H1 (cell line): ENCODE measurements around the gene MAD2L1BP. TPM values are rescaled to one million over a fixed set of nuclear protein-coding genes. Genes with fewer than 3 reads are reported as not detected.

Experiments used
- CTCF ChIA-PET: fragments of 300-600 bp; sonication (Branson Sonifier 250); formaldehyde crosslinking; loops from one replicate; lab custom pipeline; 2021; ENCODE audit not compliant: partially characterized antibody; lab: Charles Lee
- POLR2A ChIA-PET: fragments of 300-600 bp; sonication (Branson Sonifier 250); formaldehyde crosslinking; loops from one replicate; lab custom pipeline; 2021; ENCODE audit warnings: inconsistent platforms; ENCODE audit not compliant: partially characterized antibody; lab: Charles Lee
- DNase-seq, 2 experiments: peaks; one replicate each; pipeline versions ENCODE4 v3.0.0 to v3.0.0-alpha.2; 2010 to 2022; ENCODE audit warnings: low spot score in 2 of 2, low read depth in 1 of 2, mixed read lengths in 1 of 2
- FAIRE-seq: peaks from 2 replicates; lab custom pipeline; 2011; peaks lifted over from hg19 to GRCh38; lab: Jason Lieb, UNC
- H2AFZ ChIP-seq: 2 replicates; pipeline ENCODE4 v1.8.1; 2012; ENCODE audit warnings: low read length, inconsistent platforms
- H2AK5ac ChIP-seq: 2 replicates; pipeline ENCODE4 v1.6.1; 2013; ENCODE audit warnings: low read depth, low read length
- H2BK120ac ChIP-seq: replicated peaks from 2 replicates; pipeline ENCODE3; 2013; ENCODE audit warnings: low read depth, low read length, inconsistent platforms
- H2BK12ac ChIP-seq: 2 replicates; pipeline ENCODE4 v1.6.1; 2013; ENCODE audit warnings: low read depth, low read length
- H2BK15ac ChIP-seq: 2 replicates; pipeline ENCODE4 v1.6.1; 2013; ENCODE audit warnings: low read length
- H2BK20ac ChIP-seq: 2 replicates; pipeline ENCODE4 v1.6.1; 2013; ENCODE audit warnings: low read length
- H2BK5ac ChIP-seq: 2 replicates; pipeline ENCODE4 v1.6.1; 2013; ENCODE audit warnings: low read depth, low read length
- H3K14ac ChIP-seq: 2 replicates; pipeline ENCODE4 v1.6.1; 2013; ENCODE audit warnings: inconsistent platforms; ENCODE audit not compliant: insufficient read length
- H3K18ac ChIP-seq: 2 replicates; pipeline ENCODE4 v1.6.1; 2013; ENCODE audit warnings: low read length; ENCODE audit errors: extremely low read depth
- H3K23ac ChIP-seq: 2 replicates; pipeline ENCODE4 v1.6.1; 2013; ENCODE audit warnings: inconsistent platforms; ENCODE audit not compliant: insufficient read length
- H3K23me2 ChIP-seq: 2 replicates; pipeline ENCODE4 v1.6.1; 2013; ENCODE audit warnings: low read depth, low read length
- H3K27ac ChIP-seq: 2 replicates; pipeline ENCODE4 v1.6.1; 2011; ENCODE audit warnings: low read depth, low read length, inconsistent platforms
- H3K27me3 ChIP-seq, 4 experiments: replicated peaks in 1 of 4; 1 replicate in 1 of 4; 2 replicates in 3 of 4; pipeline versions ENCODE4 v1.6.1 to v1.8.1; 2011 to 2013; ENCODE audit warnings: low read length in 3 of 4, mild to moderate bottlenecking in 3 of 4, inconsistent platforms in 2 of 4, mixed read lengths in 2 of 4, moderate library complexity in 1 of 4; ENCODE audit not compliant: control insufficient read depth in 3 of 4, insufficient read depth in 3 of 4; ENCODE audit errors: extremely low read depth in 1 of 4
- H3K36me3 ChIP-seq, 4 experiments: 2 replicates each; pipeline versions ENCODE4 v1.6.1 to v1.8.1; 2011 to 2013; ENCODE audit warnings: mild to moderate bottlenecking in 4 of 4, low read length in 3 of 4, moderate library complexity in 2 of 4, control low read depth in 1 of 4, inconsistent platforms in 1 of 4; ENCODE audit not compliant: insufficient read depth in 4 of 4, control insufficient read depth in 2 of 4
- H3K4ac ChIP-seq: replicated peaks from 2 replicates; pipeline ENCODE3; 2013; ENCODE audit warnings: low read length, low read depth, mixed read lengths, inconsistent platforms; ENCODE audit not compliant: insufficient read length
- H3K4me1 ChIP-seq, 4 experiments: replicated peaks in 1 of 4; 1 replicate in 1 of 4; 2 replicates in 3 of 4; pipeline versions ENCODE4 v1.6.1 to v1.8.1; 2011 to 2013; ENCODE audit warnings: low read length in 3 of 4, inconsistent platforms in 2 of 4, mixed read lengths in 1 of 4; ENCODE audit not compliant: insufficient read depth in 4 of 4, control insufficient read depth in 3 of 4
- H3K4me2 ChIP-seq, 2 experiments: 2 replicates each; pipeline versions ENCODE4 v1.6.1 to v1.8.1; 2011 to 2013; ENCODE audit warnings: low read depth in 2 of 2, low read length in 2 of 2, control low read depth in 1 of 2, inconsistent platforms in 1 of 2, mild to moderate bottlenecking in 1 of 2; ENCODE audit not compliant: insufficient read depth in 1 of 2
- H3K4me3 ChIP-seq, 4 experiments: fragments of 200-600, 300-600 bp in 1 of 4; sonication (generic), shearing (Covaris generic), sonication (Bioruptor Twin) in 1 of 4; 2 replicates each; pipeline versions ENCODE4 v1.5.1 to v1.8.1; 2011 to 2016; ENCODE audit warnings: low read length in 4 of 4, low read depth in 3 of 4, control low read depth in 2 of 4, inconsistent platforms in 2 of 4, mild to moderate bottlenecking in 2 of 4, mixed read lengths in 1 of 4, moderate library complexity in 1 of 4; ENCODE audit not compliant: insufficient read depth in 2 of 4; ENCODE audit errors: extremely low read depth in 1 of 4
- H3K56ac ChIP-seq: replicated peaks from 2 replicates; pipeline ENCODE3; 2013; ENCODE audit warnings: low read depth, mild to moderate bottlenecking, mixed read lengths, low read length, inconsistent platforms; ENCODE audit not compliant: insufficient read length
- H3K79me1 ChIP-seq: 2 replicates; pipeline ENCODE4 v1.6.1; 2013; ENCODE audit warnings: low read depth, low read length, control low read depth
- H3K79me2 ChIP-seq, 2 experiments: 2 replicates each; pipeline versions ENCODE4 v1.6.1 to v1.8.1; 2012 to 2013; ENCODE audit warnings: low read length in 2 of 2, mild to moderate bottlenecking in 2 of 2, inconsistent platforms in 1 of 2; ENCODE audit not compliant: insufficient read depth in 2 of 2, control insufficient read depth in 1 of 2
- H3K9ac ChIP-seq, 4 experiments: replicated peaks in 1 of 4; 1 replicate in 1 of 4; 2 replicates in 3 of 4; pipeline versions ENCODE4 v1.6.1 to v1.8.1; 2011 to 2013; ENCODE audit warnings: low read depth in 3 of 4, low read length in 3 of 4, control low read depth in 2 of 4, mild to moderate bottlenecking in 2 of 4, moderate library complexity in 2 of 4, inconsistent platforms in 1 of 4; ENCODE audit errors: extremely low read depth in 1 of 4
- H3K9me3 ChIP-seq, 2 experiments: 2 replicates each; pipeline versions ENCODE4 v1.6.1 to v1.8.1; 2012 to 2013; ENCODE audit warnings: mild to moderate bottlenecking in 2 of 2, moderate library complexity in 2 of 2, control low read depth in 1 of 2, inconsistent platforms in 1 of 2, low read depth in 1 of 2, low read length in 1 of 2, mixed read lengths in 1 of 2; ENCODE audit not compliant: insufficient read depth in 2 of 2
- H4K20me1 ChIP-seq, 2 experiments: replicated peaks in 1 of 2; 2 replicates each; pipeline versions ENCODE3 to v1.8.1; 2011 to 2013; ENCODE audit warnings: inconsistent platforms in 2 of 2, low read length in 2 of 2, mild to moderate bottlenecking in 1 of 2; ENCODE audit not compliant: insufficient read depth in 2 of 2, control insufficient read depth in 1 of 2
- H4K5ac ChIP-seq: 2 replicates; pipeline ENCODE4 v1.6.1; 2013; ENCODE audit warnings: low read length, low read depth, mixed read lengths, inconsistent platforms; ENCODE audit not compliant: insufficient read length
- H4K8ac ChIP-seq: 2 replicates; pipeline ENCODE4 v1.8.0; 2013; ENCODE audit warnings: mild to moderate bottlenecking, moderate library complexity, low read length, inconsistent platforms; ENCODE audit not compliant: insufficient read depth; ENCODE audit errors: extremely low read depth
- H4K91ac ChIP-seq: replicated peaks from 2 replicates; pipeline ENCODE3; 2013; ENCODE audit warnings: low read length, mixed read lengths, inconsistent platforms; ENCODE audit not compliant: insufficient read length
- ASH2L ChIP-seq: fragments of 200-600, 300-600 bp; sonication (generic); IDR thresholded peaks from one replicate; pipeline ENCODE4 v1.7.1; 2017; ENCODE audit warnings: low read length
- CBX5 ChIP-seq: fragments of 300-800, 300-1000 bp; sonication (generic); IDR thresholded peaks from 2 replicates; pipeline ENCODE4 v1.7.1; 2016; ENCODE audit warnings: antibody characterized with exemption, low read length, low read depth
- POLR2AphosphoS5 ChIP-seq: IDR thresholded peaks from 2 replicates; pipeline ENCODE4 v1.6.1; 2011; ENCODE audit warnings: low read depth, low read length
- WGBS, 2 experiments: shearing (Covaris generic) in 1 of 2; methylation state at CpG; one replicate each; pipeline versions ENCODE4 v1.1.6 to v1.1.7; 2013 to 2015; ENCODE audit warnings: low lambda C conversion rate in 2 of 2, mixed read lengths in 2 of 2, inconsistent platforms in 1 of 2, low coverage in 1 of 2, missing lambda C conversion rate in 1 of 2; ENCODE audit not compliant: insufficient replicate concordance in 2 of 2, insufficient coverage in 1 of 2, insufficient read length in 1 of 2; ENCODE audit errors: extremely low coverage in 1 of 2, missing lambda C conversion rate in 1 of 2; 5-methylcytosine and 5-hydroxymethylcytosine counted together
- polyA plus RNA-seq, 7 experiments: library from polyadenylated mRNA; depleted of rRNA in 3 of 7; stranded (reverse) in 5 of 7; unstranded in 2 of 7; fragments of >200 nt in 5 of 7; fragments of 200-250 nt in 2 of 7; gene quantifications; 1 replicate in 5 of 7; 2 replicates in 1 of 7; 4 replicates in 1 of 7; pipeline versions ENCODE4 v1.2.1 to v1.2.3, GENCODE V29; 2011 to 2013; ENCODE audit warnings: missing spikeins in 2 of 7, mixed read lengths in 2 of 7
- total RNA-seq: library from RNA; stranded (reverse); fragmentation: NEBNext Ultra II Directional; extraction: Animal tissue kit (Norgen Biotek cat#: 25700); gene quantifications from 2 replicates; pipeline ENCODE4 v1.2.1, GENCODE V29; 2021

MAD2L1BP gene
- total and polyA plus RNA-seq, 2 of the 8 experiments (the other 6 are each of a cell fraction or from before 2014, with no cell fraction given) = 35.5 to 70.0 TPM

GRCh38 chr6:43621836-43622180 lies 13.8 kb upstream of the MAD2L1BP start:
- Histone ChIP-seq H4K91ac (no peak overlapping the region), H3K23ac (no peak overlapping the region), H2BK12ac (no peak overlapping the region), H3K9ac (no peak overlapping the region), H3K4me2 (no peak overlapping the region), H3K27me3 (no peaks in the 10 kb centered on the region), H3K27ac (no peak overlapping the region; the same call in 1 of the 2 replicates), H3K79me2 (peaks cover 0 to under 1% of the 10 kb centered on the region in 2 experiments; a peak in 1 of 4 replicates), H3K4me1 (no peaks in the 10 kb centered on the region), H4K8ac (no peak overlapping the region), H3K23me2 (no peaks in the 10 kb centered on the region), H3K18ac (no peak overlapping the region), H2AK5ac (no peak overlapping the region), H4K5ac (no peak overlapping the region), H4K20me1 (peaks cover 8 to 9% of the 10 kb centered on the region in 2 experiments), H3K4ac (no peak overlapping the region), H2BK20ac (no peak overlapping the region), H2AFZ (no peak overlapping the region), H2BK15ac (no peak overlapping the region), H2BK120ac (no peak overlapping the region), H3K79me1 (peaks cover 1% of the 10 kb centered on the region; the same call in 1 of the 2 replicates), H2BK5ac (no peak overlapping the region), H3K56ac (no peak overlapping the region), H3K14ac (no peak overlapping the region), H3K4me3 (no peak overlapping the region), H3K36me3 (peaks cover 36 to 68% (median 57%) of the 10 kb centered on the region in 4 experiments), H3K9me3 (no peaks in the 10 kb centered on the region)
- DNase-seq = no peak
- 95% methylated on average over 10 of the region's 10 CpGs; no CpG with 5 or more reads in 1 of the 2 experiments for WGBS, 2 experiments
- ChIA-PET POLR2A (interaction anchor here (1.1 kb wide), 1 partner anchor 46 kb away, joined by 3 read pairs; no protein-coding TSS in a partner anchor), CTCF (interaction anchor here (1.0 to 4.0 kb wide), 2 partner anchors 13 to 457 kb away, joined by 3 to 23 read pairs; no protein-coding TSS in a partner anchor)
- FAIRE-seq = no peak
- TF ChIP-seq CBX5 (no peak), ASH2L (no peak), POLR2AphosphoS5 (0 out of 2 replicates have a peak, but pooled peaks have one; percentile 44)
